Lung microvascular endothelial cell (primary cell): ENCODE results near the gene NACC2. TPM values are rescaled to one million over a fixed set of nuclear protein-coding genes. Genes with fewer than 3 reads are reported as not detected.

Experiments
- DNase-seq, 2 donors: peaks; one replicate each; pipeline versions ENCODE4 v3.0.0 to v3.0.0-alpha.2; 2010; ENCODE audit warnings: low read depth in 2 of 2
- total RNA-seq: library from RNA; depleted of rRNA; stranded (reverse); fragments of >200 nt; gene quantifications from 2 replicates; pipeline ENCODE4 v1.2.1, GENCODE V29; 2014

Gene NACC2
- total RNA-seq, 1 donor from 2014 or later: 10.9 TPM

GRCh38 chr9:136024696-136025316 is 70.3 kb downstream of the NACC2 start:
- no peak for DNase-seq

- DNase-seq: peak in 1 of 2 donors; percentile 30
Measured at GRCh38 chr9:136024286-136024685, 70.8 kb downstream of the NACC2 start.

- peak; percentile 86 to 92 for DNase-seq
Measured at GRCh38 chr9:136023410-136024225, 71.5 kb downstream of the NACC2 start.

GRCh38 chr9:136022731-136023409 is 72.2 kb downstream of the NACC2 start:
- DNase-seq: no peak

- no peak for DNase-seq
Measured at GRCh38 chr9:136021872-136022681, 73.0 kb downstream of the NACC2 start.

GRCh38 chr9:136021171-136021871 is 73.8 kb downstream of the NACC2 start:
- no peak for DNase-seq

GRCh38 chr9:136020671-136021070 is 74.4 kb downstream of the NACC2 start:
- no peak for DNase-seq

- DNase-seq: no peak
Measured at GRCh38 chr9:136020206-136020605, 74.9 kb downstream of the NACC2 start.

- DNase-seq: no peak
Measured at GRCh38 chr9:136019681-136020060, 75.4 kb downstream of the NACC2 start.

- no peak for DNase-seq
Measured at GRCh38 chr9:136019041-136019680, 75.9 kb downstream of the NACC2 start.

GRCh38 chr9:136018257-136019031 is 76.6 kb downstream of the NACC2 start:
- no peak for DNase-seq

- no peak for DNase-seq
Measured at GRCh38 chr9:136017289-136018190, 77.5 kb downstream of the NACC2 start.

- no peak for DNase-seq
Measured at GRCh38 chr9:136016572-136017288, 78.4 kb downstream of the NACC2 start.

- DNase-seq: no peak
Measured at GRCh38 chr9:136015656-136016571, 79.2 kb downstream of the NACC2 start.

GRCh38 chr9:136014924-136015633 is 80.0 kb downstream of the NACC2 start:
- DNase-seq: no peak
